ENCODE measurements around the gene FADS6.

Gene FADS6

GRCh38 chr17:74857191-74857590 is 36.2 kb downstream of the FADS6 start:
- H3K4me1 ChIP-seq (ENCODE audit: control insufficient read depth, low read depth, low read length), result no peaks in the 10 kb centered on the region
- H3K23ac ChIP-seq (ENCODE audit: low read length), result no peak overlapping the region
- peaks cover 47% of the 10 kb centered on the region for H3K27me3 ChIP-seq (ENCODE audit: insufficient read depth, low read length, poor library complexity)
- no peak overlapping the region for H2BK120ac ChIP-seq (ENCODE audit: low read depth, low read length)
- H3K79me1 ChIP-seq (ENCODE audit: low read length), result no peaks in the 10 kb centered on the region
- no peak overlapping the region for H4K8ac ChIP-seq (ENCODE audit: low read depth, low read length)
- no peak overlapping the region for H4K5ac ChIP-seq (ENCODE audit: low read length)
- no peak overlapping the region for H3K4me3 ChIP-seq (ENCODE audit: low read length)
- no peaks in the 10 kb centered on the region for H3K79me2 ChIP-seq (ENCODE audit: control insufficient read depth, insufficient read depth, low read length)
- no peak overlapping the region for H3K9ac ChIP-seq (ENCODE audit: low read length)
- H2BK15ac ChIP-seq (replicated peaks; ENCODE audit: low read depth), result no peak overlapping the region
- no peaks in the 10 kb centered on the region for H3K36me3 ChIP-seq (ENCODE audit: control insufficient read depth, insufficient read depth, low read length)
- H3K18ac ChIP-seq (ENCODE audit: low read length), result no peak overlapping the region
- 100% methylated on average over 1 of the region's 4 CpGs for WGBS (ENCODE audit: extremely low coverage, insufficient coverage, low lambda C conversion rate)
- H3K4me2 ChIP-seq (ENCODE audit: low read length), result no peak overlapping the region
- no peak overlapping the region for H3K56ac ChIP-seq (ENCODE audit: low read length)
- no peak overlapping the region for H3K4ac ChIP-seq (ENCODE audit: low read depth, low read length)
- no peak overlapping the region for H2AK5ac ChIP-seq (ENCODE audit: low read length)
- DNase-seq, result no peak
- H2BK5ac ChIP-seq (ENCODE audit: low read length), result no peak overlapping the region
- no peak overlapping the region for H3K27ac ChIP-seq (ENCODE audit: low read depth, low read length)

GRCh38 chr17:74856112-74856511 is 37.3 kb downstream of the FADS6 start:
- H2BK120ac ChIP-seq (ENCODE audit: low read depth, low read length), result no peak overlapping the region
- no peak overlapping the region for H4K8ac ChIP-seq (ENCODE audit: low read depth, low read length)
- no peak overlapping the region for H2BK15ac ChIP-seq (replicated peaks; ENCODE audit: low read depth)
- H3K23ac ChIP-seq (ENCODE audit: low read length), result no peak overlapping the region
- no peak overlapping the region for H3K27ac ChIP-seq (ENCODE audit: low read depth, low read length)
- H3K36me3 ChIP-seq (ENCODE audit: control insufficient read depth, insufficient read depth, low read length), result no peaks in the 10 kb centered on the region
- no peaks in the 10 kb centered on the region for H3K79me1 ChIP-seq (ENCODE audit: low read length)
- no peak overlapping the region for H3K9ac ChIP-seq (ENCODE audit: low read length)
- no peaks in the 10 kb centered on the region for H3K79me2 ChIP-seq (ENCODE audit: control insufficient read depth, insufficient read depth, low read length)
- no peak overlapping the region for H3K56ac ChIP-seq (ENCODE audit: low read length)
- no peaks in the 10 kb centered on the region for H3K4me1 ChIP-seq (ENCODE audit: control insufficient read depth, low read depth, low read length)
- H3K4me2 ChIP-seq (ENCODE audit: low read length), result no peak overlapping the region
- no peak overlapping the region for H3K4me3 ChIP-seq (ENCODE audit: low read length)
- no peak overlapping the region for H3K18ac ChIP-seq (ENCODE audit: low read length)
- H3K4ac ChIP-seq (ENCODE audit: low read depth, low read length), result no peak overlapping the region
- H2AK5ac ChIP-seq (ENCODE audit: low read length), result no peak overlapping the region
- H3K27me3 ChIP-seq (ENCODE audit: insufficient read depth, low read length, poor library complexity), result peaks cover 40% of the 10 kb centered on the region
- DNase-seq, result no peak
- H2BK5ac ChIP-seq (ENCODE audit: low read length), result no peak overlapping the region
- no peak overlapping the region for H4K5ac ChIP-seq (ENCODE audit: low read length)
- no CpG with 5 or more reads among the region's 7 CpGs for WGBS (ENCODE audit: extremely low coverage, insufficient coverage, low lambda C conversion rate)

GRCh38 chr17:74855323-74855722 is 38.1 kb downstream of the FADS6 start:
- no peaks in the 10 kb centered on the region for H3K79me2 ChIP-seq (ENCODE audit: control insufficient read depth, insufficient read depth, low read length)
- no peak overlapping the region for H2BK5ac ChIP-seq (ENCODE audit: low read length)
- no CpG with 5 or more reads among the region's 4 CpGs for WGBS (ENCODE audit: extremely low coverage, insufficient coverage, low lambda C conversion rate)
- H2BK15ac ChIP-seq (replicated peaks; ENCODE audit: low read depth), result no peak overlapping the region
- no peak overlapping the region for H3K18ac ChIP-seq (ENCODE audit: low read length)
- H3K9ac ChIP-seq (ENCODE audit: low read length), result no peak overlapping the region
- no peak overlapping the region for H3K4ac ChIP-seq (ENCODE audit: low read depth, low read length)
- no peaks in the 10 kb centered on the region for H3K79me1 ChIP-seq (ENCODE audit: low read length)
- no peak overlapping the region for H4K5ac ChIP-seq (ENCODE audit: low read length)
- no peak overlapping the region for H2AK5ac ChIP-seq (ENCODE audit: low read length)
- H3K56ac ChIP-seq (ENCODE audit: low read length), result no peak overlapping the region
- no peak overlapping the region for H4K8ac ChIP-seq (ENCODE audit: low read depth, low read length)
- DNase-seq, result no peak
- H3K4me2 ChIP-seq (ENCODE audit: low read length), result no peak overlapping the region
- no peak overlapping the region for H2BK120ac ChIP-seq (ENCODE audit: low read depth, low read length)
- H3K4me3 ChIP-seq (ENCODE audit: low read length), result no peak overlapping the region
- no peaks in the 10 kb centered on the region for H3K4me1 ChIP-seq (ENCODE audit: control insufficient read depth, low read depth, low read length)
- no peak overlapping the region for H3K23ac ChIP-seq (ENCODE audit: low read length)
- no peaks in the 10 kb centered on the region for H3K36me3 ChIP-seq (ENCODE audit: control insufficient read depth, insufficient read depth, low read length)
- no peak overlapping the region for H3K27ac ChIP-seq (ENCODE audit: low read depth, low read length)
- H3K27me3 ChIP-seq (ENCODE audit: insufficient read depth, low read length, poor library complexity), result peaks cover 32% of the 10 kb centered on the region

- no peak overlapping the region for H2BK5ac ChIP-seq (ENCODE audit: low read length)
- no peak for DNase-seq
- H3K79me2 ChIP-seq (ENCODE audit: control insufficient read depth, insufficient read depth, low read length), result no peaks in the 10 kb centered on the region
- no peak overlapping the region for H2AK5ac ChIP-seq (ENCODE audit: low read length)
- H3K36me3 ChIP-seq (ENCODE audit: control insufficient read depth, insufficient read depth, low read length), result no peaks in the 10 kb centered on the region
- H3K4me2 ChIP-seq (ENCODE audit: low read length), result no peak overlapping the region
- H2BK15ac ChIP-seq (replicated peaks; ENCODE audit: low read depth), result no peak overlapping the region
- H3K4me3 ChIP-seq (ENCODE audit: low read length), result no peak overlapping the region
- H4K8ac ChIP-seq (ENCODE audit: low read depth, low read length), result no peak overlapping the region
- no peaks in the 10 kb centered on the region for H3K79me1 ChIP-seq (ENCODE audit: low read length)
- WGBS (ENCODE audit: extremely low coverage, insufficient coverage, low lambda C conversion rate), result no CpG with 5 or more reads among the region's 17 CpGs
- no peak overlapping the region for H3K9ac ChIP-seq (ENCODE audit: low read length)
- H2BK120ac ChIP-seq (ENCODE audit: low read depth, low read length), result no peak overlapping the region
- no peaks in the 10 kb centered on the region for H3K4me1 ChIP-seq (ENCODE audit: control insufficient read depth, low read depth, low read length)
- no peak overlapping the region for H3K27ac ChIP-seq (ENCODE audit: low read depth, low read length)
- no peak overlapping the region for H3K18ac ChIP-seq (ENCODE audit: low read length)
- no peak overlapping the region for H3K56ac ChIP-seq (ENCODE audit: low read length)
- H3K4ac ChIP-seq (ENCODE audit: low read depth, low read length), result no peak overlapping the region
- peaks cover 27% of the 10 kb centered on the region for H3K27me3 ChIP-seq (ENCODE audit: insufficient read depth, low read length, poor library complexity)
- H3K23ac ChIP-seq (ENCODE audit: low read length), result no peak overlapping the region
- no peak overlapping the region for H4K5ac ChIP-seq (ENCODE audit: low read length)
Observed at GRCh38 chr17:74854792-74855191, 38.6 kb downstream of the FADS6 start.

- Histone ChIP-seq H2BK120ac (ENCODE audit: low read depth, low read length) (no peak overlapping the region), H4K8ac (ENCODE audit: low read depth, low read length) (no peak overlapping the region), H3K23ac (ENCODE audit: low read length) (no peak overlapping the region), H2AK5ac (ENCODE audit: low read length) (no peak overlapping the region), H2BK5ac (ENCODE audit: low read length) (no peak overlapping the region), H3K79me2 (ENCODE audit: control insufficient read depth, insufficient read depth, low read length) (no peaks in the 10 kb centered on the region), H3K79me1 (ENCODE audit: low read length) (no peaks in the 10 kb centered on the region), H3K36me3 (ENCODE audit: control insufficient read depth, insufficient read depth, low read length) (no peaks in the 10 kb centered on the region), H3K27ac (ENCODE audit: low read depth, low read length) (no peak overlapping the region), H3K4ac (ENCODE audit: low read depth, low read length) (no peak overlapping the region), H4K5ac (ENCODE audit: low read length) (no peak overlapping the region), H3K4me3 (ENCODE audit: low read length) (no peak overlapping the region), H3K4me1 (ENCODE audit: control insufficient read depth, low read depth, low read length) (no peaks in the 10 kb centered on the region), H3K9ac (ENCODE audit: low read length) (no peak overlapping the region), H3K56ac (ENCODE audit: low read length) (no peak overlapping the region), H3K18ac (ENCODE audit: low read length) (no peak overlapping the region), H3K27me3 (ENCODE audit: insufficient read depth, low read length, poor library complexity) (peaks cover 19% of the 10 kb centered on the region), H2BK15ac (replicated peaks; ENCODE audit: low read depth) (no peak overlapping the region), H3K4me2 (ENCODE audit: low read length) (no peak overlapping the region)
- no CpG with 5 or more reads among the region's 8 CpGs for WGBS (ENCODE audit: extremely low coverage, insufficient coverage, low lambda C conversion rate)
- no peak for DNase-seq
Observed at GRCh38 chr17:74853669-74854068, 39.8 kb downstream of the FADS6 start.

- Histone ChIP-seq H3K27me3 (ENCODE audit: insufficient read depth, low read length, poor library complexity) (peaks cover 16% of the 10 kb centered on the region), H3K56ac (ENCODE audit: low read length) (peak overlapping the region; percentile 75), H2BK5ac (ENCODE audit: low read length) (no peak overlapping the region), H3K4me2 (ENCODE audit: low read length) (peak overlapping the region; percentile 80), H3K79me2 (ENCODE audit: control insufficient read depth, insufficient read depth, low read length) (no peaks in the 10 kb centered on the region), H3K23ac (ENCODE audit: low read length) (no peak overlapping the region), H4K5ac (ENCODE audit: low read length) (no peak overlapping the region), H3K18ac (ENCODE audit: low read length) (peak overlapping the region; percentile 7), H3K36me3 (ENCODE audit: control insufficient read depth, insufficient read depth, low read length) (no peaks in the 10 kb centered on the region), H3K4ac (ENCODE audit: low read depth, low read length) (no peak overlapping the region), H4K8ac (ENCODE audit: low read depth, low read length) (no peak overlapping the region), H3K27ac (ENCODE audit: low read depth, low read length) (no peak overlapping the region), H2BK120ac (ENCODE audit: low read depth, low read length) (no peak overlapping the region), H2BK15ac (replicated peaks; ENCODE audit: low read depth) (no peak overlapping the region), H3K4me3 (ENCODE audit: low read length) (peak overlapping the region; percentile 27), H3K79me1 (ENCODE audit: low read length) (no peaks in the 10 kb centered on the region), H3K4me1 (ENCODE audit: control insufficient read depth, low read depth, low read length) (no peaks in the 10 kb centered on the region), H2AK5ac (ENCODE audit: low read length) (no peak overlapping the region), H3K9ac (ENCODE audit: low read length) (peak overlapping the region; percentile 65)
- no CpG with 5 or more reads among the region's 9 CpGs for WGBS (ENCODE audit: extremely low coverage, insufficient coverage, low lambda C conversion rate)
- DNase-seq, result no peak
Observed at GRCh38 chr17:74853048-74853397, 40.4 kb downstream of the FADS6 start.

All from mesendoderm (in vitro differentiated cells).